ENCODE results near the gene FIP1L1. TPM values are rescaled to one million over a fixed set of nuclear protein-coding genes. Genes with fewer than 3 reads are reported as not detected.
"Not testable (repeated sequence)": the region's sequence is repeated elsewhere in the genome, so short reads cannot be mapped to it uniquely, and the experiment has no call there.

Gene FIP1L1
- polyA plus RNA-seq, 2 of the 4 experiments (the other 2 are of a cell fraction): 27.9 to 40.5 TPM

DNA sequence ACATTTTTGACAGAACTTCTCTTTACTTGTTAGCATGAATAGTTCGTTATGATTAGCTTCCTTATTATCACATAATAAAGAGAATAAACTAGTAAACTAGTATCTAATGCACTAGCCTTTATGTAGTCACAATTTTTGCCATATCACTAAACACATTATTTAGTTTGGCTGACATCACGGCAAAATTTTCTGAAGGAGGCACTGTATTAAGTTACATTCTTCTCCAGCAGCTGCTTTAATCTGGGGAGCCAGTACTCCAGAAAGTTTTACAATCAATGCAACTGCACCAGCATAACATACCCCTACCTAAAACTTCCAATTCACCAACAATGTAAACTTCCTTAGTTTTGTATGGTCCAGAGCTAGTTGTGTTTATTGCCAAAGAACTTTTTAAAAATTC, 87.8 kb downstream of the FIP1L1 start (continued):
- TF ChIP-seq, protein P1, sequence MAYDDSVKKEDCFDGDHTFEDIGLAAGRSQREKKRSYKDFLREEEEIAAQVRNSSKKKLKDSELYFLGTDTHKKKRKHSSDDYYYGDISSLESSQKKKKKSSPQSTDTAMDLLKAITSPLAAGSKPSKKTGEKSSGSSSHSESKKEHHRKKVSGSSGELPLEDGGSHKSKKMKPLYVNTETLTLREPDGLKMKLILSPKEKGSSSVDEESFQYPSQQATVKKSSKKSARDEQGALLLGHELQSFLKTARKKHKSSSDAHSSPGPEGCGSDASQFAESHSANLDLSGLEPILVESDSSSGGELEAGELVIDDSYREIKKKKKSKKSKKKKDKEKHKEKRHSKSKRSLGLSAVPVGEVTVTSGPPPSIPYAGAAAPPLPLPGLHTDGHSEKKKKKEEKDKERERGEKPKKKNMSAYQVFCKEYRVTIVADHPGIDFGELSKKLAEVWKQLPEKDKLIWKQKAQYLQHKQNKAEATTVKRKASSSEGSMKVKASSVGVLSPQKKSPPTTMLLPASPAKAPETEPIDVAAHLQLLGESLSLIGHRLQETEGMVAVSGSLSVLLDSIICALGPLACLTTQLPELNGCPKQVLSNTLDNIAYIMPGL (CRISPR knock-in tag; IDR thresholded peaks at IDR 0.05; ENCODE audit: borderline replicate concordance): no peak
- TF ChIP-seq ZNF302 (CRISPR knock-in tag; IDR thresholded peaks at IDR 0.05) (no peak), SMC3 (IDR thresholded peaks at IDR 0.05) (no peak), NR3C1 (IDR thresholded peaks at IDR 0.05) (no peak), EHF (CRISPR knock-in tag; IDR thresholded peaks at IDR 0.05) (no peak), KDM5A (IDR thresholded peaks at IDR 0.05) (no peak), FOXS1 (CRISPR knock-in tag; IDR thresholded peaks at IDR 0.05) (no peak), TP53 (CRISPR knock-in tag; IDR thresholded peaks at IDR 0.05) (no peak), ZSCAN20 (CRISPR knock-in tag; IDR thresholded peaks at IDR 0.05) (no peak)
- TF ChIP-seq, protein P2, sequence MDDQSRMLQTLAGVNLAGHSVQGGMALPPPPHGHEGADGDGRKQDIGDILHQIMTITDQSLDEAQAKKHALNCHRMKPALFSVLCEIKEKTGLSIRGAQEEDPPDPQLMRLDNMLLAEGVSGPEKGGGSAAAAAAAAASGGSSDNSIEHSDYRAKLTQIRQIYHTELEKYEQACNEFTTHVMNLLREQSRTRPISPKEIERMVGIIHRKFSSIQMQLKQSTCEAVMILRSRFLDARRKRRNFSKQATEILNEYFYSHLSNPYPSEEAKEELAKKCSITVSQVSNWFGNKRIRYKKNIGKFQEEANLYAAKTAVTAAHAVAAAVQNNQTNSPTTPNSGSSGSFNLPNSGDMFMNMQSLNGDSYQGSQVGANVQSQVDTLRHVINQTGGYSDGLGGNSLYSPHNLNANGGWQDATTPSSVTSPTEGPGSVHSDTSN (IDR thresholded peaks at IDR 0.05): no peak

GRCh38 chr4:53465891-53466290, 88.5 kb downstream of the FIP1L1 start:
- ATAC-seq (no peak), FAIRE-seq (no peak), DNase-seq (ENCODE audit: low read depth in 1 of 2, low spot score in 1 of 2) (no peak)
- Histone ChIP-seq H3K4me2 (no peak overlapping the region), H3K4me1 (no peaks in the 10 kb centered on the region), H3K9me3 (0 out of 3 replicates have a peak, but pooled peaks cover 4% of the 10 kb centered on the region), H3K27ac (no peak overlapping the region), H3K4me3 (no peak overlapping the region)
- TF ChIP-seq NFE2L2 (conservative IDR thresholded peaks at IDR 0.05; ENCODE audit: low read length) (no peak), TFCP2L1 (CRISPR knock-in tag; IDR thresholded peaks at IDR 0.05) (no peak), E2F6 (IDR thresholded peaks at IDR 0.05; ENCODE audit: borderline replicate concordance, low read depth) (no peak), KDM1A (IDR thresholded peaks at IDR 0.05; ENCODE audit: low read depth) (no peak), BHLHE40 (IDR thresholded peaks at IDR 0.05; ENCODE audit: low read depth, low read length) (no peak), POLR2A (IDR thresholded peaks at IDR 0.05; ENCODE audit: low read length) (no peak), CHD2 (IDR thresholded peaks at IDR 0.05; ENCODE audit: low read length, partially characterized antibody) (no peak), RCOR1 (IDR thresholded peaks at IDR 0.05; ENCODE audit: low read depth, low read length) (no peak), RAD21 (conservative IDR thresholded peaks at IDR 0.05 in 1 of 2, IDR thresholded peaks at IDR 0.05 in 1 of 2) (no peak), MYC (IDR thresholded peaks at IDR 0.05; ENCODE audit: borderline replicate concordance, low read length) (no peak), CBX2 (IDR thresholded peaks at IDR 0.05; ENCODE audit: borderline replicate concordance, low read depth) (no peak), PHF8 (IDR thresholded peaks at IDR 0.05; ENCODE audit: borderline replicate concordance, low read depth) (no peak), CTCF (IDR thresholded peaks at IDR 0.05) (no peak)
- TF ChIP-seq, protein P1 (CRISPR knock-in tag; IDR thresholded peaks at IDR 0.05; ENCODE audit: borderline replicate concordance): no peak
- ChIA-PET POLR2A (no interaction called here), CTCF (no interaction called here)

DNA sequence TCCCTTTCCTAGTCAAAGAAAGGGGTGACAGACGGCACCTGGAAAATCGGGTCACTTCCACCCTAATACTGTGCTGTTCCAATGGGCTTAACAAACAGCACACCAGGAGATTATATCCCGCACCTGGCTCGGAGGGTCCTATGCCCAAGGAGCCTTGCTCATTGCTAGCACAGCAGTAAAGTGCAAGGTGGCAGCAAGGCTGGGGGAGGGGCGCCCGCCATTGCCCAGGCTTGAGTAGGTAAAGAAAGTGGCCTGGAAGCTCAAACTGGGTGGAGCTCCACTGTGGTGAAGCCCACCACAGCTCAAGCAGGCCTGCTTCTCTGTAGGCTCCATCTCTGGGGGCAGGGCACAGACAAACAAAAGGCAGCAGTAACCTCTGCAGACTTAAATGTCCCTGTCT, 89.1 kb downstream of the FIP1L1 start:
- FAIRE-seq; ATAC-seq; CTCF ChIA-PET; DNase-seq (ENCODE audit: low read depth in 1 of 2, low spot score in 1 of 2); H3K4me3 ChIP-seq; H3K4me2 ChIP-seq; H3K9me3 ChIP-seq; H3K4me1 ChIP-seq; POLR2A ChIA-PET; H3K27ac ChIP-seq: not testable (repeated sequence)
- WGBS (ENCODE audit: missing lambda C conversion rate): 76% methylated on average over 4 of the region's 6 CpGs
